K562 (cell line): ENCODE data around the gene TMED8. TPM values are rescaled to one million over a fixed set of nuclear protein-coding genes. Genes with fewer than 3 reads are reported as not detected.

Experiments used
- ATAC-seq: fragments of 200-7000 bp; cut with Tn5 transposase; 3 replicates; pipeline ENCODE4 v1.9.1; 2020; ENCODE audit warnings: moderate library complexity
- BruUV-seq: library from RNA; stranded (reverse); fragments of 400-500 nt; replicated peaks from 2 replicates; lab custom pipeline; 2021; lab: Mats Ljungman, UMichigan
- CTCF ChIA-PET: fragments of 300-600 bp; formaldehyde crosslinking; extraction: SDS; loops from one replicate; lab custom pipeline; 2021; ENCODE audit warnings: low intra/inter-chr PET ratio; lab: Yijun Ruan, JAX
- POLR2A ChIA-PET: fragments of 300-600, 350-650 bp; sonication (Branson Sonifier 250); formaldehyde crosslinking; extraction: SDS; loops from one replicate; lab custom pipeline; 2021; ENCODE audit warnings: antibody characterized with exemption, inconsistent platforms; lab: Yijun Ruan, JAX
- DNase-seq, 4 experiments: peaks; one replicate each; pipeline versions ENCODE4 v3.0.0 to v3.0.0-alpha.2; 2011 to 2018; ENCODE audit warnings: low spot score in 3 of 4, mixed read lengths in 3 of 4; ENCODE audit errors: extremely low read depth in 1 of 4
- FAIRE-seq: peaks from 2 replicates; lab custom pipeline; 2011; peaks lifted over from hg19 to GRCh38; lab: Jason Lieb, UNC
- H2AFZ ChIP-seq: 2 replicates; pipeline ENCODE4 v1.6.0; 2011; ENCODE audit warnings: low read depth, low read length, control low read depth, inconsistent platforms
- H3K27ac ChIP-seq: fragments of 200-600 bp; 3 replicates; pipeline ENCODE4 v1.8.0; 2011; ENCODE audit warnings: low read depth, mild to moderate bottlenecking, control low read depth, inconsistent platforms, low read length, moderate library complexity, mixed read lengths; ENCODE audit errors: extremely low read depth
- H3K27me3 ChIP-seq, 2 experiments: fragments of 300-600 bp in 1 of 2; 2 replicates in 1 of 2; 3 replicates in 1 of 2; pipeline versions ENCODE4 v1.6.0 to v1.8.0; 2011; ENCODE audit warnings: inconsistent platforms in 2 of 2, low read length in 2 of 2, mild to moderate bottlenecking in 1 of 2, mixed read lengths in 1 of 2, moderate library complexity in 1 of 2; ENCODE audit not compliant: control insufficient read depth in 2 of 2, insufficient read depth in 2 of 2
- H3K36me3 ChIP-seq: fragments of 300-600 bp; 3 replicates; pipeline ENCODE4 v1.8.0; 2011; ENCODE audit warnings: mild to moderate bottlenecking, low read length, inconsistent platforms; ENCODE audit not compliant: control insufficient read depth, insufficient read depth
- H3K4me1 ChIP-seq, 2 experiments: fragments of 200-600 bp in 1 of 2; replicated peaks in 1 of 2; 2 replicates in 1 of 2; 3 replicates in 1 of 2; pipeline versions ENCODE4 v1.5.1 to v1.8.0; 2011; ENCODE audit warnings: inconsistent platforms in 2 of 2, low read length in 2 of 2, mild to moderate bottlenecking in 1 of 2, mixed read lengths in 1 of 2, moderate library complexity in 1 of 2; ENCODE audit not compliant: control insufficient read depth in 2 of 2, insufficient read depth in 2 of 2
- H3K4me2 ChIP-seq: 2 replicates; pipeline ENCODE4 v1.6.1; 2011; ENCODE audit warnings: low read length, control low read depth, inconsistent platforms, mixed read lengths; ENCODE audit not compliant: insufficient read depth
- H3K4me3 ChIP-seq: fragments of 200-600 bp; sonication (generic), shearing (Covaris generic); 2 replicates; pipeline ENCODE4 v1.5.1; 2016; ENCODE audit warnings: control low read depth, inconsistent platforms
- H3K79me2 ChIP-seq: fragments of 200-600 bp; 3 replicates; pipeline ENCODE4 v1.8.0; 2011; ENCODE audit warnings: low read length, inconsistent platforms; ENCODE audit not compliant: control insufficient read depth, insufficient read depth
- H3K9ac ChIP-seq, 2 experiments: 2 replicates each; pipeline versions ENCODE4 v1.6.0 to v1.6.1; 2011; ENCODE audit warnings: low read depth in 2 of 2, low read length in 2 of 2, control low read depth in 1 of 2, inconsistent platforms in 1 of 2, mild to moderate bottlenecking in 1 of 2, mixed read lengths in 1 of 2; ENCODE audit not compliant: insufficient read depth in 1 of 2
- H3K9me1 ChIP-seq: one replicate; pipeline ENCODE4 v1.6.0; 2011; ENCODE audit warnings: inconsistent platforms, mild to moderate bottlenecking, low read length, moderate library complexity; ENCODE audit not compliant: control insufficient read depth, insufficient read depth
- H3K9me3 ChIP-seq: replicated peaks from 2 replicates; pipeline ENCODE4 v1.5.1; 2011; ENCODE audit warnings: low read depth, low read length, inconsistent platforms; ENCODE audit not compliant: control insufficient read depth, insufficient read depth
- H4K20me1 ChIP-seq: replicated peaks from 2 replicates; pipeline ENCODE4 v1.6.1; 2011; ENCODE audit warnings: low read length, inconsistent platforms, mixed read lengths; ENCODE audit not compliant: control insufficient read depth, insufficient read depth
- GABPA ChIP-seq: fragments of 200-800 bp; sonication (Bioruptor generic); conservative IDR thresholded peaks from 2 replicates; pipeline ENCODE4 v1.6.1; 2016; ENCODE audit warnings: low read depth, missing genetic modification characterization, missing compliant biosample characterization
- HOMEZ ChIP-seq: fragments of 250-450 bp; sonication (Bioruptor Pico); IDR thresholded peaks from 2 replicates; pipeline ENCODE4 v1.4.0; 2020; ENCODE audit warnings: mild to moderate bottlenecking, moderate library complexity
- WGBS: fragments of 100-300 bp; shearing (Covaris generic); methylation state at CpG from one replicate; pipeline ENCODE4 v1.1.6; 2016; ENCODE audit warnings: low coverage, mixed read lengths; ENCODE audit not compliant: insufficient coverage; ENCODE audit errors: missing lambda C conversion rate; 5-methylcytosine and 5-hydroxymethylcytosine counted together
- in situ Hi-C: fragments of 300-500 bp; cut with MboI; formaldehyde crosslinking; loops from 4 replicates; pipeline ENCODE4 v1.15.0; 2018; ENCODE audit warnings: inconsistent platforms, mixed read lengths
- intact Hi-C: fragments of 100-400 bp; cut with micrococcal nuclease; formaldehyde crosslinking; loops from 2 replicates; pipeline ENCODE4 v1.14.2; 2022
- polyA plus RNA-seq, 8 experiments: library from polyadenylated mRNA; depleted of rRNA in 4 of 8; stranded (reverse) in 5 of 8; unstranded in 3 of 8; fragments of >200 nt; fragmentation: Nextera tagmentation in 2 of 8; fragmentation: Illumina TruSeq in 1 of 8; extraction: Ambion mirVana in 2 of 8; extraction: Trizol in 1 of 8; gene quantifications; 2 replicates each; pipeline versions ENCODE4 v1.2.1 to v1.2.3, GENCODE V29; 2011 to 2014; ENCODE audit warnings: inconsistent platforms in 1 of 8, missing spikeins in 1 of 8
- total RNA-seq, 7 experiments: library from RNA; depleted of rRNA in 6 of 7; stranded (reverse); fragments of >200 nt in 6 of 7; fragmentation: Illumina TruSeq in 2 of 7; extraction: Trizol in 2 of 7; gene quantifications; 2 replicates each; pipeline versions ENCODE4 v1.2.1 to v1.2.3, GENCODE V29; 2011 to 2021; ENCODE audit warnings: low replicate concordance in 1 of 7

The TMED8 gene
- total and polyA plus RNA-seq, 9 of the 15 experiments (the other 6 are each of a cell fraction or from before 2014, with no cell fraction given), result 3.3 to 17.4 (median 12.0) TPM

- no TSS peak for BruUV-seq
Observed at GRCh38 chr14:77316195-77316505, 60.7 kb downstream of the TMED8 start.

More at GRCh38 chr14:77316195-77316505, 60.7 kb downstream of the TMED8 start:
- CTCF ChIA-PET, result interaction anchor here (1.2 to 2.2 kb wide), 3 partner anchors 12 to 440 kb away, joined by 4 to 11 read pairs (median 4); no protein-coding TSS in a partner anchor
- Histone ChIP-seq H4K20me1 (0 out of 2 replicates have a peak, but pooled peaks cover 3% of the 10 kb centered on the region), H2AFZ (no peak overlapping the region), H3K4me2 (no peak overlapping the region), H3K4me1 (peaks cover 4 to 11% of the 10 kb centered on the region in 2 experiments; a peak in 3 of 5 replicates), H3K79me2 (peaks cover 12% of the 10 kb centered on the region; the same call in 2 of the 3 replicates), H3K9ac (no peak overlapping the region), H3K27ac (no peak overlapping the region), H3K36me3 (no peaks in the 10 kb centered on the region), H3K9me1 (peaks cover 3% of the 10 kb centered on the region), H3K4me3 (no peak overlapping the region), H3K27me3 (no peaks in the 10 kb centered on the region), H3K9me3 (no peaks in the 10 kb centered on the region)
- FAIRE-seq, result no peak
- no peak for TF ChIP-seq HOMEZ (CRISPR knock-in tag)
- TF ChIP-seq GABPA (tag), result no peak
- 0% methylated on average over 1 of the region's 1 CpG for WGBS
- in situ Hi-C loops (no loop called here), intact Hi-C loops (loop anchor here (1.0 to 2.0 kb wide), 2 partner anchors 15 to 163 kb away; no protein-coding TSS in a partner anchor)
- POLR2A ChIA-PET, result interaction anchor here (0.5 to 1.6 kb wide), 3 partner anchors 9 to 61 kb away, joined by 3 to 10 read pairs (median 4); partner anchors contain the start of gene SAMD15
- DNase-seq, result no peak
- ATAC-seq, result no peak
